ENCODE measurements around the gene WIZ.

Gene WIZ

GRCh38 chr19:15464394-15465385 is 14.9 kb upstream of the WIZ start, which contains the start of gene RASAL3:
Gene RASAL3 (minus strand): TSS chr19:15464544. CDS start chr19:15464358, 186 bp downstream.
- DNase-seq: peak; percentile 57

GRCh38 chr19:15463861-15464371 is 14.2 kb upstream of the WIZ start:
- DNase-seq: peak; percentile 80

GRCh38 chr19:15461694-15462093 is 11.9 kb upstream of the WIZ start:
- DNase-seq: no peak

GRCh38 chr19:15457701-15458484 is 8.1 kb upstream of the WIZ start:
- DNase-seq: no peak

GRCh38 chr19:15456871-15457700 is 7.3 kb upstream of the WIZ start:
- peak; percentile 43 for DNase-seq

- DNase-seq: no peak
These were observed 6.7 kb upstream of the WIZ start for GRCh38 chr19:15456441-15456840.

- DNase-seq: no peak
These were observed 6.2 kb upstream of the WIZ start for GRCh38 chr19:15455996-15456395.

- DNase-seq: no peak
These were observed 4.4 kb upstream of the WIZ start for GRCh38 chr19:15453906-15454860.

- no peak for DNase-seq
These were observed 3.4 kb upstream of the WIZ start for GRCh38 chr19:15453091-15453578.

GRCh38 chr19:15452111-15453047 is 2.6 kb upstream of the WIZ start:
- DNase-seq: no peak

GRCh38 chr19:15450528-15450890 is 753 bp upstream of the WIZ start:
- DNase-seq: no peak

- no peak for DNase-seq
These were observed 757 bp downstream of the WIZ start for GRCh38 chr19:15448778-15449619.

- no peak for DNase-seq
These were observed 1.5 kb downstream of the WIZ start for GRCh38 chr19:15448044-15448777.

GRCh38 chr19:15447057-15447456 is 2.7 kb downstream of the WIZ start:
- DNase-seq: no peak

GRCh38 chr19:15445807-15446376 is 3.9 kb downstream of the WIZ start:
- no peak for DNase-seq

GRCh38 chr19:15445227-15445605 is 4.5 kb downstream of the WIZ start:
- DNase-seq: no peak

GRCh38 chr19:15444505-15445226 is 5.1 kb downstream of the WIZ start:
- DNase-seq: no peak

Data from stimulated activated CD4-positive, alpha-beta T cell treated with anti-CD3 and anti-CD28 coated beads, Interleukin-1b, Interleukin-23, amount 100 ng/mL, for 48 hours (primary cell).